Inflammatory macrophage treated with lipopolysaccharide for 1 hour (primary cell): ENCODE data around the gene C1orf167.
A peak's percentile ranks its signal among the peaks of the same experiment; 100 is the strongest.

ENCODE experiments used
- DNase-seq, 2 donors: peaks; one replicate each; pipeline ENCODE4 v3.0.0-alpha.2; 2020 to 2022

The C1orf167 gene

GRCh38 chr1:11838349-11839272, 76.6 kb downstream of the C1orf167 start:
- peak; percentile 26 to 76 for DNase-seq
